PC-9 (cell line): ENCODE data around the gene PARK7. TPM values are rescaled to one million over a fixed set of nuclear protein-coding genes. Genes with fewer than 3 reads are reported as not detected.
A peak's percentile ranks its signal among the peaks of the same experiment; 100 is the strongest.

Experiments used
- Bru-seq: library from RNA; stranded (reverse); fragments of 400-500 nt; gene quantifications from one replicate; lab custom pipeline; 2021; lab: Mats Ljungman, UMichigan
- BruChase-seq, 2 experiments: library from RNA; stranded (reverse); fragments of 400-500 nt; gene quantifications; one replicate each; lab custom pipeline; 2021; lab: Mats Ljungman, UMichigan
- BruUV-seq: library from RNA; stranded (reverse); fragments of 400-500 nt; replicated peaks from 2 replicates; lab custom pipeline; 2021; lab: Mats Ljungman, UMichigan
- CTCF ChIA-PET: fragments of 300-600 bp; sonication (Branson Sonifier 250); formaldehyde crosslinking; loops from one replicate; lab custom pipeline; 2022; ENCODE audit warnings: antibody characterized with exemption; lab: Charles Lee
- POLR2A ChIA-PET: fragments of 300-600 bp; sonication (Branson Sonifier 250); formaldehyde crosslinking; loops from one replicate; lab custom pipeline; 2022; ENCODE audit warnings: antibody characterized with exemption; ENCODE audit not compliant: unreplicated experiment; lab: Charles Lee
- DNase-seq, 2 experiments: peaks; one replicate each; pipeline versions ENCODE4 v3.0.0 to v3.0.0-alpha.2; 2015 to 2022; ENCODE audit warnings: mixed read lengths in 1 of 2
- H2AFZ ChIP-seq: fragments of 200-600 bp; sonication (generic); 2 replicates; pipeline ENCODE4 v1.8.1; 2017; ENCODE audit warnings: antibody characterized with exemption
- H3F3A ChIP-seq: fragments of 200-600 bp; sonication (generic); 2 replicates; pipeline ENCODE4 v1.8.1; 2017; ENCODE audit warnings: antibody characterized with exemption, mild to moderate bottlenecking, low read depth; ENCODE audit not compliant: insufficient read depth
- H3K27ac ChIP-seq: fragments of 200-600 bp; sonication (generic); 2 replicates; pipeline ENCODE4 v1.6.1; 2016; ENCODE audit warnings: mixed run types
- H3K27me3 ChIP-seq: fragments of 200-600 bp; sonication (generic); 2 replicates; pipeline ENCODE4 v1.6.1; 2016; ENCODE audit warnings: low read depth, mixed run types; ENCODE audit not compliant: insufficient read depth
- H3K36me3 ChIP-seq: fragments of 200-600 bp; sonication (generic); 2 replicates; pipeline ENCODE4 v1.6.1; 2016; ENCODE audit warnings: low read depth, mixed run types
- H3K4me1 ChIP-seq: fragments of 200-600 bp; sonication (generic); replicated peaks from 2 replicates; pipeline ENCODE4 v1.6.1; 2016; ENCODE audit warnings: mixed run types; ENCODE audit not compliant: insufficient read depth
- H3K4me2 ChIP-seq: fragments of 200-600 bp; sonication (generic); 2 replicates; pipeline ENCODE4 v1.6.1; 2017; ENCODE audit warnings: mixed run types
- H3K4me3 ChIP-seq: fragments of 200-600 bp; sonication (generic); 2 replicates; pipeline ENCODE4 v1.6.1; 2016; ENCODE audit warnings: mixed run types
- H3K79me2 ChIP-seq: fragments of 200-600 bp; sonication (generic); 2 replicates; pipeline ENCODE4 v1.6.1; 2017; ENCODE audit warnings: low read depth, mixed run types
- H3K9me2 ChIP-seq: fragments of 200-600 bp; sonication (generic); 2 replicates; pipeline ENCODE4 v1.8.1; 2017; ENCODE audit warnings: mild to moderate bottlenecking; ENCODE audit not compliant: insufficient read depth
- H3K9me3 ChIP-seq: fragments of 200-600 bp; sonication (generic); 2 replicates; pipeline ENCODE4 v1.8.1; 2016; ENCODE audit warnings: low read depth; ENCODE audit not compliant: insufficient read depth
- H4K20me1 ChIP-seq: fragments of 200-600 bp; sonication (generic); 2 replicates; pipeline ENCODE4 v1.8.1; 2017; ENCODE audit not compliant: insufficient read depth
- CTCF ChIP-seq: fragments of 200-600 bp; sonication (generic); conservative IDR thresholded peaks from 2 replicates; pipeline ENCODE4 v1.6.1; 2017; ENCODE audit warnings: mixed run types, antibody characterized with exemption, mild to moderate bottlenecking, moderate library complexity
- EZH2 ChIP-seq: fragments of 200-600 bp; sonication (generic); IDR thresholded peaks from 2 replicates; pipeline ENCODE4 v1.8.0; 2017; ENCODE audit warnings: antibody characterized with exemption, low read depth
- intact Hi-C: fragments of 100-400 bp; cut with micrococcal nuclease; formaldehyde crosslinking; loops from one replicate; pipeline ENCODE4 v1.10.0; 2022; ENCODE audit not compliant: unreplicated experiment
- long read RNA-seq: library from polyadenylated mRNA; stranded (forward); transcript quantifications from one replicate; pipeline ENCODE4 v2.0.0, GENCODE V29; 2022
- total RNA-seq: library from RNA; stranded (reverse); gene quantifications from 2 replicates; pipeline ENCODE4 v1.2.3, GENCODE V29; 2021

The PARK7 gene
- 242 and 291 TPM in 2 replicates for total RNA-seq
- Bru-seq, nascent RNA = percentile 84 among the genes with signal in this experiment
- BruChase-seq, experiment 1, labeled RNA remaining after a 2-hour chase = percentile 70 among the genes with signal in this experiment
- BruChase-seq, experiment 2, labeled RNA remaining after a 6-hour chase = percentile 81 among the genes with signal in this experiment
- long read RNA-seq, transcript PARK7-209 (7 exons, 1,088 nt) = major isoform, 276 of 430 reads
- long read RNA-seq, transcript PARK7-201 (7 exons, 949 nt) = minor isoform, 116 of 430 reads
- long read RNA-seq, partial matches to known transcripts = 13 of 430 reads
- long read RNA-seq, other reads (novel, unspliced or antisense) = 25 of 430 reads

- H3K9me3 ChIP-seq = no peaks in the 10 kb centered on the region
- H2AFZ ChIP-seq = peak within 1 kb of the TSS; percentile 94
- H4K20me1 ChIP-seq = no peaks in the 10 kb centered on the region
- H3F3A ChIP-seq = peaks cover 13% of the 10 kb centered on the region; the same call in 1 of the 2 replicates
- H3K4me1 ChIP-seq = peaks cover 15% of the 10 kb centered on the region
- no peaks in the 10 kb centered on the region for H3K27me3 ChIP-seq
- peak; percentile 96 to 100 for DNase-seq
- TF ChIP-seq EZH2 = no peak
- peak; percentile 43; the same call in 1 of the 2 replicates for TF ChIP-seq CTCF
- no TSS peak for BruUV-seq
- no peaks in the 10 kb centered on the region for H3K9me2 ChIP-seq
- H3K4me2 ChIP-seq = peak within 1 kb of the TSS; percentile 100
- CTCF ChIA-PET = interaction anchor here (1.1 kb wide), 1 partner anchor 49 kb away, joined by 3 read pairs; no protein-coding TSS in a partner anchor
- intact Hi-C loops = loop anchor here (1.0 to 10.0 kb wide), 3 partner anchors 178 to 1023 kb away; no protein-coding TSS in a partner anchor
- H3K4me3 ChIP-seq = peak within 1 kb of the TSS; percentile 96
- POLR2A ChIA-PET = interaction anchor here (0.5 to 0.7 kb wide), 6 partner anchors 13 to 595 kb away, joined by 4 to 6 read pairs (median 5); no protein-coding TSS in a partner anchor
- H3K36me3 ChIP-seq = 0 out of 2 replicates have a peak, but pooled peaks cover 13% of the 10 kb centered on the region
- H3K27ac ChIP-seq = peak within 1 kb of the TSS; percentile 70
- H3K79me2 ChIP-seq = peaks cover 48% of the 10 kb centered on the region
Measured at GRCh38 chr1:7961216-7962013, at the start of gene PARK7. Gene PARK7, plus strand, starts transcription at chr1:7961711. Its CDS starts 1,075 bp downstream, at chr1:7962786.

GRCh38 chr1:7912145-7912544 lies 49.4 kb upstream of the PARK7 start:
- no peaks in the 10 kb centered on the region for H3K36me3 ChIP-seq
- TF ChIP-seq EZH2 (no peak), CTCF (no peak)
- no peaks in the 10 kb centered on the region for H3K4me1 ChIP-seq
- peak overlapping the region; percentile 74 for H3K4me2 ChIP-seq
- intact Hi-C loops = no loop called here
- no peaks in the 10 kb centered on the region for H3K9me3 ChIP-seq
- H3K79me2 ChIP-seq = no peaks in the 10 kb centered on the region
- POLR2A ChIA-PET = interaction anchor here (0.5 to 0.7 kb wide), 3 partner anchors 42 to 1312 kb away, joined by 3 to 12 read pairs (median 3); no protein-coding TSS in a partner anchor
- TSS peak; percentile 47 for BruUV-seq
- peak overlapping the region; percentile 62 for H3K4me3 ChIP-seq
- H3K9me2 ChIP-seq = no peaks in the 10 kb centered on the region
- DNase-seq = peak in 1 of 2 experiments; percentile 34
- peaks cover 7% of the 10 kb centered on the region; the same call in 1 of the 2 replicates for H3F3A ChIP-seq
- no peaks in the 10 kb centered on the region for H4K20me1 ChIP-seq
- CTCF ChIA-PET = no interaction called here
- no peaks in the 10 kb centered on the region for H3K27me3 ChIP-seq
- H2AFZ ChIP-seq = peak overlapping the region; percentile 79
- H3K27ac ChIP-seq = peak overlapping the region; percentile 33; the same call in 1 of the 2 replicates
